Stimulated activated CD4-positive, alpha-beta T cell treated with anti-CD3 and anti-CD28 coated beads, Interleukin-12 subunit alpha, Interleukin-12 subunit beta, amount 100 ng/mL, for 4 hours (primary cell): Measurements from ENCODE around the gene CDC42BPA.
"Not testable (repeated sequence)": the region's sequence is repeated elsewhere in the genome, so short reads cannot be mapped to it uniquely, and the experiment has no call there.

ENCODE experiments used
- DNase-seq: peaks from one replicate; pipeline ENCODE4 v3.0.0-alpha.2; 2020

The CDC42BPA gene

DNA sequence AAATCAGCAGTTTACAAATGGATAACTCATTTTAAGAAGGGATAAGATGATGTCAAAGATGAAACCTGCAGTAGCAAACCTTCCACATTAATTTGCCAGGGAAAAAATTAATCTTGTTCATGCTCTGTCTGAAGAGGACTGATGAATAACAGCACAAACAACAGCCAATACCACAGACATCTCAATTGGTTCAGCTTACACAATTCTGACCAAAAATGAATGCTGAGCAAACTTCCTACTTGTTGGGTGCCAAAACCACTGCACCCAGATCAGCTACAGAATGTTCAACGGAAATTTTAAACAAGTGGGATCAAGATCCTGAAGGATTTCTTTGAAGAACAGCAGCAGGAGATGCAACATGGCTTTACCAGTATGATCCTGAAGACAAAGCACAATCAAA lies 279.9 kb downstream of the CDC42BPA start:
- no peak for DNase-seq

DNA sequence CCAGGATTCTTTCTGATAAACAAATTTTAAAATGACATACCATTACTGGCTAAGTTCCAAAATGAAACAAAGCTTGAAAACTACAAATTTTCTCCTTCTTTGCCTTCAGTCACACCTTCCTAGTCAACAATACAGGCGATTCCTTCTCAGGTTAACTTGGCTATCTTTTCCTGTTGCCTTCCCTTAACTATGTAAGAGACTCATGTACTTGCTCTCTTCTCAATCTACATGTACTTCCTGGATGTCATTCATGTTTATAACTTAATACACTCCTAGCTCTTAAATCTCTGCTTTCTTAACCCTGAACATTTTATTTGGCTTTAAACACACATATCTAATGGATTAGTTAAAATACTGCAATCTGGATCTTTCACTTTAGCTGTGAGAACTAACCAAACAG lies 281.2 kb downstream of the CDC42BPA start:
- DNase-seq: no peak

DNA sequence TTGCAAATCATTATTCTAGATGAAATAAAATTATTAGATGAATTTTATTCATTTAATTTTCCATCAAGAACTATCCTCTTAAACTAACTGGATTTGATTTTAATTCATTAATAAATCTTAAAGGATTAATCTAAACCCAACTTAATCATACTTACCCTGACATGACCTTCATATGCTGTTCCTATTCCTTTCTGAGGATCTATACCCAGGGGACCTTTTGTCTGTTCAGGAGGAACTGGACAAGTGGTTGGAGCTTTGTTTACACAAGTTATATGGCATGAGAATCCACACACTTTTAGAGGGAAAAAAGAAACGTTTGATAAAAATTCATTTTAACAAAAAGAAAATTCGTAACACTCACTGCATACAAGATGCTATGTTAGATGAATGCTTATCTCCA lies 283.0 kb downstream of the CDC42BPA start:
- DNase-seq: no peak

DNA sequence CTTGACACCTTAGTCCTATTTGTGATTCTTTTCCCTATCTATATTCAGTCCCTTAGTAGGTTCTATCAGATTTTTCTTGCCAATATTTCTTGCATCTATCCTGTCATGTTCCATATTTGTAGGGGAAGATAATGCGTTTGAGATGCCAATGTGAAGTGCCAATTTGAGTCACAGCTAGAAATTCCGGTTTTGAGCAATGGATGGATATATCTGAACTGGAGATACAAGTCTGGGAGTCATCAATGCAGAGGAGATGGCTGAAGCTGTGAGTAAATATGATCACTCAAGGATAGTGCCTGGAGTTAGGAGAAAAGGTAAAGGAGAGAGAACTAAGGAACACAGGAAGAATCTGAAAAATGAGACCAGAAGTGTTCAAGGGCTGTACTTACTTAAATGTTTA lies 284.4 kb downstream of the CDC42BPA start:
- DNase-seq: no peak

DNA sequence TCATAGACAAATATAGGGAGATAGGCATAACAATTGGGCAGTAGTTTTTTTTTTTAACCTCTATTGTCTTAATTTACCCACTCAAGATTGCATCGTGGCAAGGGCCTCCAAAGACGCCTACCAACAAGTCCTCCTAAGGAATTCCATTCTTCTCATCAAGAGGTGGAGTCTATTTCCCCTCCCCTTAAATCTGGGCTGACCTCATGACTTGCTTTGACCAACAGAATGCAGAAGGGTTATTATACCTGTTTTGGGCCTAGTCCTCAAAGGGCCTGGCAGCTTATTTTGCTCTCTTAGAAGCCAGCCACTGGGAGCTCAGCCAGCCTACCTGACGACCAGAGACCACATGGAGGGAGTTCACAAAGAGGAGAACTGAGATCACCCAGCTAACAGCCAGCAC lies 285.9 kb downstream of the CDC42BPA start:
- no peak for DNase-seq

DNA sequence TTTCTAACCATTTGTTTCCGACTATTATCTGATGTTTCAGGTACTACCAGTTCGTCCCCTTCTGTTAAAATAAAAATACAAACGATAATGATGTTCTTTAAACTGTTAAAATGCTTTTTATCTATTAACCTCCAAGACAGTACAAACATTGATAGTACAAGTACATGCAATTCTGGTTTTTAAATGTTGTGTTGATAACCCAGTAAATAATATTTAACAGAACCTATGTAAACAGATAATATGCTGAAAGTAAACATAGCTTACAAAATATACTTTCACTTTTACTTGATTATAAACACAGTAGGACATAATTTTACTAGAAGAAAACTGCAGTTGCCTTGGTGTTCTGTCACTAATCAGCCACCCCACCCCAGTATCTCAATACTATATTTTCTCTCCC lies 301.3 kb downstream of the CDC42BPA start:
- no peak for DNase-seq

DNA sequence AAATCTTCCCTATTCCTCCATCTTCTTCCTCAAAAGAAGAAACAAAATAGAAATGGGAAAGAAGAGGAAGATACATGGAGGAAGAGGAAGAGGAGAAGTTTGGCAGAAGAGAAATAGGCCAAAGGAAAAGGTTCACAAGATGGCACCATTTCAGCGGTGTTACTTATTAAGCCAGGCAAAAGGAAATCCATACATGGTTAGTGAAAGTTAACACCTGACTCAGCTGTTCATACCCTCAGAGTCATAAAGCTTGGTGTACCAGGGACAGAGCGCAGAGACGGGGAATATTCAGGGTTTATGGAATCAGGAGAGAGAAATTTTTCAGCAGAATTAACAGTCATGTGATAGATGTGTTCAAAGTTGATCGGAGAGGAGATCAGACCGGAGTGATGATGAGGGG lies 307.6 kb downstream of the CDC42BPA start:
- DNase-seq: no peak

DNA sequence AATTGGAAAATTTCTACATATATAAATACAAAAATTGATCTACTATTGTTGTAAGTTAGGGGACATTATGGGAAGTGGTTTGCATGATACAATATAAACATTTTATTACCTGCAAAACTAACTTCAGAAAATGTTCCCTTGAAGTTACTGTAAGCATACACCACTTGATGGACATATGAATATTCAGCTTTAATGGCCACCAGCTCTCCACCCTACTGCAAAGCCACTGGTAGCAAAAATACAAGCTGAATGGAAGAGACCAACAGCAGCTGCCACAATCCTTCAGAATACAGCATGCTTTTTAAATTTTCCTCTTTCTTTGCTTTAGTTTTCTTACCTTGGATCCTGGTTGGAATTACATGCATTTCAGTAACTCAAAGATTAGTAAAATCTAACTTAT lies 308.4 kb downstream of the CDC42BPA start:
- no peak for DNase-seq

DNA sequence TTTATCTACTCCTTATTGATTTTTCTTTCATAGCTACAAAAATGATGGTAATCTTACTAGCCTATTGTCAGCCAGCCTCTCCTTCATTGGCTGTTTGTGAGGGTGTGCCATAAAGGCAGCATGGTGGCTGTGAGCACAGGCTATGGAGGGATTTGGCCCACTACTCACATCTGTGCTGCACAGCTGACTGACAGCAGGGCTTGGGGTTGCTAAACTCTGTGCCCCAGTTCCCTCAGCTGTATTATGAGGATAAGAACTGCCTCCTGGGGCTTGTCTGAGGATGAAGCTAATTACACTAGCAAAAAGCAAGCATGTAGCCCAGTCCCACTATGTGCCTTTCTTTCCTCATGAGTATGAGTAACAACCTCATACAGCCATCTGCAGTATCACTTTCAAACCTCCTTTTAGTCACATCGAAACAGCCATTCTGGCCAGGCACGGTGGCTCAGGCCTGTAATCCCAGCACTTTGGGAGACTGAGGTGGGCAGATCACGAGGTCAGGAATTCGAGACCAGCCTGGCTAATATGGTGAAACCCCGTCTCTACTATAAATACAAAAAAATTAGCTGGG lies 312.0 kb downstream of the CDC42BPA start:
- no peak for DNase-seq

DNA sequence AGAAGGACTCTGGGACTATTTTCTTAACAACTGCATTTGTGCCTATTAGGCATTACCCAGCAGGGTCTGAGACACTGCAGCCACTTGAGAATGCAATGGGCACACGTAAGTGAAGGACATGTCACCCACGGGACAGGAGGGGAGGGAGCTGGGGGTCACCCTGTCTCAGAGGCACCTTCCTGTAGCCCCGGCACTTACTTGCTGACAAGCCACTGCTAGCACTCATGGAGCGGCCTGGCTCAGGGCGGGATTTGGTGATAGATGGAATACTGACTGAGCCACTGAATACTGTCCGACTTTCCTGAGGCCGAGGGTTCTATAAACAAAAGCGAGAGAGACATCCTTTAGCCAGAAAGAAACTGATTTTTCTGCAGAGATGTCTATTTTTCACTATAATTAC lies 313.5 kb downstream of the CDC42BPA start:
- no peak for DNase-seq

DNA sequence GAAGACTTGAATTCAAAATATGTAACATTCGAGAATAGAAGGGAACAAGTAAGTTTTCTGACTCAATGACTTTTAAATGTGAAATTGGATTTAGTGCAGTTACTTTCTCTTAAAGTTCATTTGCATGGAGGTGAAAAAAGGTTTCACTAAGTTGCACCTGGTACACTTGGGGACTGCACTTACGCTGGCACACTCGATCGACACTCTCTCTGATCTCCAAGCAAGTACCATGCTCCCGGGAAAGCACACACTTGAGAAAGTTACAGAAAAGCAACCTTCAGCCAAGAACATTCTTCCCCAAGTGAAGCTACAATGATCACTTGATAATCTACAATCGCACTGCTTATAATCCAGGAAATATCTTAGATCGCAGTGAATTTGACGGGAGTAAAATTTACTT lies 315.1 kb downstream of the CDC42BPA start:
- DNase-seq: no peak

DNA sequence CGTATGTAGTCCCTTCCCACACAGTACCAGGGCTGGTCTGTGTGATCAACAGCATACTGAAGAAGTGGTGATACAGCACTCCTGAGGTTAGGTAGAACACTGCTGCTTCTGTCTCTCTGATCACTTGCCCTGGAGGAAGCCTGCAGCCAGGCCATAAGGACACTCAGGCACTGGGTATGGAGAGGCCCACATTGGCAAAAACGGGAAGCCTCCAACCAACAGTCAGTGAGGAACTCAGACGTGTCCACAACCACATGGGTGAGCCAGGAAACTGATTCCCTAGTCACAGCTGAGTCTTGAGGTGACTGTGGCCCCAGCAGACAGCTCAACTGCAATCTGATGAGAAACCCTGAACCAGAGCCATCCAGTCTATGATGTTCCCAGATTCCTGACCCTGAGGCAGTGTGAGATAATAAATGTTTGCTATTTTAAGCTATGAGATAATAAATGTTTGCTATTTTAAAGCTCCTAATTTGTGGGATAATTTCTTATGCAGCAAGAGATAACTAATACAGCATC lies 315.7 kb downstream of the CDC42BPA start:
- DNase-seq: no peak

DNA sequence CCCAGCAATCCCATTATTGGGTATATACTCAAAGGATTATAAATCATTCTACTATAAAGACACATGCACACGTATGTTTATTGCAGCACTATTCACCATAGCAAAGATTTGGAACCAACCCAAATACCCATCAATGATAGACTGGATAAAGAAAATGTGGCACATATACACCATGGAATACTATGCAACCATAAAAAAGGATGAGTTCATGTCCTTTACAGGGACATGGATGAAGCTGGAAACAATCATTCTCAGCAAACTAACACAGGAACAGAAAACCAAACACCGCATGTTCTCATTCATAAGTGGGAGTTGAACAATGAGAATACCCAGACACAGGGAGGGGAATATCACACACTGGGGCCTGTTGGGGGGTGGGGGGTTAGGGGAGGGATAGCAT lies 318.7 kb downstream of the CDC42BPA start:
- DNase-seq: not testable (repeated sequence)

DNA sequence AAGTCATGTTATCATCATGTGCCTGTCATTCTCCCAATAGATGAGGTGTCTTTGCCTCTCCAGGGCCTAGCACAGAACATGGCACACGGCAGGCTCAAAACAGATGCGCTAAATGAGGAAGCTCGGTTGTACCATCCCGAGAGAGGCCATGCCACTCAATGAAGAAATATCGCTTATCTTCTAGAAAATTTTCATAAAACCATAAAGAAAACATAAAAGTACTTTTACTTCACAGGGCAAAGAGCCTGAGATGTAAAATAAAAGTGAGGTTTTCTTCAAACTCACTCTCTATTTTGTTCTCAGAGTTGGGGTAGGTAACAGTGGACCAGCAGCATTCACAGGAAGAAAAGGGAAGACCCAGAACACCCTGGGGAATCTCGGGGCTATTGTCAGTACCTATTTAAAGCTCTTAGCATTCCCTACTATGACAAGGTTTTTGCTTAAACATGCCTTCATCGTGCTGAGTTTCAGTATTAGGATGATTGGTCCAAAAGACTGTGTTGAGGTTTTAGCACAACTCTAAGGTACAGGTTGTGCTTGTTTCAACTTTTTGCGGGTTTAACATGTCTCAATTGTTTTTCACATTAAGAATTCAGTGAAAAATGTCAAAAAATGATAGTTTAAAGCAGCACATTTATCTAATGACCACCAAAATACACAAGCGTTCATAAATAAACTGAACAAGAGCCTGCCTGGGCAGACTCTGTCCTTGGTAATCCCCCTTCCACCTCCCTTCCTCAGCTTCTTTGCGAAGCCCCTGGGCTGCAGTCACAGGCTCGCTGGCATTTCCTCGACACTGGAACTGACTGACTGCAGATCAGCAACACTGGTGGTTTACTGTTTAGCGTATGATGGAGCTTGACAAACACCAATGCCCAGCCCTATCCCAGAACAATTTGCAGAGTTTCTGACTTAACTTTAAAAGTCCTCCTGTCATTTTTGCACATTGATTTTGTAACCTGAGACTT lies 322.6 kb downstream of the CDC42BPA start:
- no peak for DNase-seq

DNA sequence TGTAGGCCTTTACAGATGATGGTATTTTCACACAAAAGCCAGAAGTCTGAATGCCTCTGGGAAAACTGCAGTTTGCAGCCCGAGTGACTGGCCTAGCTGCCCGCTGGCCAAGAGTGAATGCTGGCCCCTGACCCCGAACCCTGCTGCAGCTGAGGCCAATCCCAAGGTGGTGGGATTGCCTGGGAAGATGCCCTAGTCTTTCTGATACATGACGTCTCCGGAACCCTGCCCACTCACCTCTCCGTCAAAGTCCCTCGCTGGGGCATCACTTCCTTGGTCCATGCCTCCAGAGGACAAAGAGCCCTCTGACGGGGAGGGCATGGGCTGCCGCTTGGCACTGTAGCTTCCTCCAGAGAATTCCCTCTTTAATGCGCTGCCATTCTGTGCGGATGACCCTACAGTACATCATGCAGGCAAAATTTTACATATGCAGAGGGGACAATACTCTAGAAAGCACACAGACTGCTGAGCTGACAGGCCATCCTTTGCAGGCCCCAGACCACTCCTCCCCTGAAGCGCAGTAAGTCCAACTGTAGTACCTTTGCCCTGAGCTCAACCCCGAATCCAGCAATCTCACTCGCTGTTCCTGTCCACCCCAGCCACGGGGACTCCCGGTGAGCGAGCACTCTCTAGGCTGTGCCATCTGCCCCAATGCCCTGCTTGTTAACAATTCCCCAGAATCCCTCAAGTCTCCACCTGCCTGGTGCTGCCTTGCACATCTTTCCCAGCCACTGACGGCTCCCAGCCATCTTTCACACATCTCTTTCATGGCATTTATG lies 323.5 kb downstream of the CDC42BPA start:
- DNase-seq: no peak

DNA sequence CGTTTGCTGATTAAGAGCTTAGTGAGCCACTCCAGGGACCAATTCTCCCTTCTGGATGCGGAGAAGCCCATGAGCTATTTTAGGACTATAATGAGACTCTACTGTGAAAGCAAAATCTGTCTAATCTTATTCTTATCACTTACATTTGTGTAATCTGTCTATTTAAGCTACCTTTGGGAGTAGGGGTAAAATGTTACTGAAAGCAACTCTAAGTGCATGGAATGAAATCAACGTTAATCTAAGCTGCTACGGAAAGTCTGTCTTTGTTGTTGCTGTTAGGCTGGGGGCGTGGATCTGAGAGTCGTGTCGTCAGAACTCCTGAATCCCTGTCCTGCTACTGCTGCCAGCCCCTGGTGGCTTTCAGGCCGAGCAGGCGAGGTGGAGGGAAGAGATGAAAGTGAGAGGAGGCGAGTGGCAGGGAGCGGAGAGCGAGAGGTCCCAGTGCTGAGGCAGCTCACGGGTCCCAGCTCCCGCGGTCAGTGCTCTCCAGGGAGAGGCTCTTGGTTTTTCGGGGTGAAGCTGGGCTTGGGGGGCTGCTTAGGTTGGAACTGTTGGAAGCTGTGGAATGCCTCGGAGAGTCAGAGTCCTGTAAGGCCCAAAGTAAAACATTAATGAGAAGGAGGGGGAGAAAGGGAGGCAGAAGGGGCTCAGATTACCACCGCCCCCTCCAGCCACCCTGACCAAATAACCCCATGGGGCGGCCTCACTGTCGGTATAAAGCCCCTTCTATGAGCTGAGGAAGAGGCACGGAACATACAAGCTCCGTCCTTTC lies 324.3 kb downstream of the CDC42BPA start:
- no peak for DNase-seq

DNA sequence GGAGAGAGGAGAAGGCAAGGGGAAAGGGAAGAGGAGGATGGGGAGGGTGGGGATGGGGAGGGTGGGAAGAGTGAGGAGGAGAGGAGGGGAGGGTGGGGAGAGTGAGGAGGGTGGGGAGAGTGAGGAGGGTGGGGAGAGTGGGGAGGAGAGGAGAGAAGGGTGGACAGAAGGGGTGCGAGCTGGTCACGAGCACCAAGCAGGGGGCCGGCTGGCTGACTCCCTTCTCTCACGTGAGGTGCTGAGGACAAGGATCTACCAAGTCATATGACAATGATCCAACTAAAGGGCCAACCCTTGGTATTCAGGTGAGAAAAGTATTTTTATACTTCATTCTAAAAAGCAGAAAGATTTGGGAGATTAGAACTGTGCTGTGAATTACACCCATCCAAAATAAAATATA lies 326.4 kb downstream of the CDC42BPA start:
- DNase-seq: no peak

DNA sequence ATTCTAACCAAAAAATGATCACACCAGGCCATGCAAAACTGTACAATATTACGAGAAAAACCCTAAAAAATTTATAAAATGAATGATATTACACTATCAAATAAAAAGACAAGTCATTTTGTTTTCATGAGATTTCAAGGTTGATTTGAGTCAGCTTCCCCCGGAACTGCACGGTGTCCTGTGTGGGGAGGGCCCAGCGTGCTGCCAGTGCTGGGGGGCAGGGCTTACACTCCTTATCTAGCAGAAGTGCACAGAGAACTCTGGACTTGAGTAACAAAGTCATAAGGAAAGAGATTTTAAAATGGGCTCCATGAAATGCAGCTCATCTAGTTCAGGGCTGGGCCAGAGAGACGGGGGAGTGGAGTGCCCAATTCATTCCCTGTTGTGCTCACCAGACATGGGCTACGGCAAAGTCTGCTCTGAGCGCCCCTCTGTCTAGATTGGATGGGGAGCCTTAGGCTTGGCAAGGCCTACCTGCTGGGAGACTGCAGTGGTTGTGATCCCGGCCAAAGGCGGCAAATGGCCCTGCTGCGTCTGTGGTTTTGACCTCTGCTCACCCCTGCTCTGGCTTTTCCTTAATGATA lies 328.1 kb downstream of the CDC42BPA start:
- DNase-seq: peak; percentile 39

DNA sequence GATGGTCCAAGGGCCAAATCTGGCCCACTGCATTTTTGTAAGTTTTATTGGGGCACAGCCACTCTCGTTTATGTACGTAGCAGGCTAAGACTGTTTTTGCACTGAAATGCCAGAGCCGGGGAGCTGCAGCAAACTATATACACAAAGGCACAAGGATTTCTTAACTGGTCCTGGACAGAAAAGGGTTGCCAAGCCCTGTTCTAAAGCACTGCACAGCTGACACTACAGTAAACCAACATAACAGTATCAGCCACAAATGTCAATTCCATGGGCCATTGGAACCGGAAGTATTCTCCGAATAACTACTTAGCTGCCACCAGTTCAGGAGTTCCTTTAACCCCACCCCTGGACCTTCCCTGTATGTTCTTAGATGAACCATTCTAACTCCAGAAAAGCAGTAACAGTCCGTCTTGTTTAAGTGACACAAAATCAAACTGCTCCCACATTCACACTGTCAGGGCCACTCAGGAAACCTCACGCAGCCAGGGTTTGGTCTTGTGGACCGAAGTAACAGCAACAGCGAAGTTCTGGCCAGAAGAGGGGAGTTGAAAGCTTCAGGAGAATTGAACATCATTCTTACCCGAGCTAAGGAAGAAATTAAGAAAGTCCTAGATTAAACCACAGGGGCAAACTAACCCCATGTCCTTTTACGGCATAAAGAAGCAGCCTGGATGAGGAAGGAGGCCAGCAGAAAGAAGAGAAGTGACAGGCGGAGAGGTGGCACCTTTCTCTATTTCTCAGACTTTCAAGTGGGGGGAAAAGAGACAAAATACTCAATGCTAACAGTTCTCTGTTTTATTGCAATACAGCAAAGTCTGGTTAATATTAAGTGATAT lies 329.0 kb downstream of the CDC42BPA start:
- DNase-seq: no peak

DNA sequence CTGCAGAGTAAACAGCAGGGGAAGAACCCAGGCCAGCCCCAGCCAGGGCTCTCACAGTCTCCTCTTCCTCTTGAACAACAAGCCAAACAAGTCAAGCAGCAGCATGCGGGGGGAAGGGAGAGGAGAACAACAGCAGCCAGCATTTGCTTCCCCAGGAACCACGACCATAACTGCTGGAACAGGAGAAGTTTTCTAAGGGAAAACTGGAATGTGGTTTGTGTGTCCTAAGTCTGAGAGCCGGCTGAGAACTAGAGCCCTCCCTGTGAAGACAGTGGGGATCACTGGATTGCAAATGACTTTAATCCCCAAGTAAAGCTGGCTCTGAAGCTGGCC lies 330.0 kb downstream of the CDC42BPA start:
- DNase-seq: no peak

DNA sequence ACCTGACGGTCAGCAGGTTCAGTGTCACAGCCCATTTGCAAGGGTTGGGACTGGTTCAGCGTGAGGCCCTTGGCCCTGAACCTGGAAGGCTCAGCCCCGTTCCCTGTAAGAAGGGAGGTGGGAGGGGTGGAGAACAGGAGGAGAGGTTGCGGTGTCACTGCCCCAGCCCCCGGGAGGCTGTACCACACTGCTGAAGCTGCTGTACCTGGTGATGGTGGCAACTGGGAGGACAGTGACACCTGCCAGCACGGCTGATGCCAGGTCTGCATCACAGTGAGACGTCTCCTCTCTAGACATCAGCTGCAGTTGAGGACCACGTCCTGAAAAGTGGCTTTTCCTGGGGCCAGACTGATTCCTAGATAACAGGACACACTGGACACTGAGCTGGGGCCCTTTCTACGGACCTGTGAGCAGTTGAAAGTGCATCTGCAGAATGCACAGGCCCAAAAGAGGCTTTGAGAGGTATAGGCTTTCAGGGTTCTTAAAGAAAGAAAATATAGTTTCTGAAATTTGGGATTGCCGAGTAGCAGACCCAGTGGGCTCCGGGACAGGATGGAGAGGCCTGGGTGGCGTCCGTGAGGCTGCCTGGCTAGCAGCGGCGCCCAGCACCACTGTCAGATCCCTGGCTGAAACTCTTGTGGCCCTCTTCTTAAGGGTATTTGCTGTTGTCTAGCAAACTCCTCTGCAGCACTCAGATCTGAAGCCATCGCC lies 330.5 kb downstream of the CDC42BPA start:
- DNase-seq: no peak
